Measurements from ENCODE around the gene ADAM12.
"Not testable (repeated sequence)": the region's sequence is repeated elsewhere in the genome, so short reads cannot be mapped to it uniquely, and the experiment has no call there.

DNA sequence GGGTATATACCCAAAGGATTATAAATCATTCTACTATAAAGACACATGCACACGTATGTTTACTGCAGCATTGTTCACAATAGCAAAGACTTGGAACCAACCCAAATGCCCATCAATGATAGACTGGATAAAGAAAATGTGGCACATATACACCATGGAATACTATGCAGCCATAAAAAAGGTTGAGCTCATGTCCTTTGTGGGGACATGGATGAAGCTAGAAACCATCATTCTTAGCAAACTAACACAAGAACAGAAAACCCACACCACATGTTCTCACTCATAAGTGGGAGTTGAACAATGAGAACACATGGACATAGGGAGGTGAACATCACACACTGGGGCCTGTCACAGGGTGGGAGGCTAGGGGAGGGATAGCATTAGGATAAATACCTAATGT, 215.5 kb downstream of the ADAM12 start:
- TF ChIP-seq POLR2A (IDR thresholded peaks at IDR 0.05) = not testable (repeated sequence)
- TF ChIP-seq, protein P1, sequence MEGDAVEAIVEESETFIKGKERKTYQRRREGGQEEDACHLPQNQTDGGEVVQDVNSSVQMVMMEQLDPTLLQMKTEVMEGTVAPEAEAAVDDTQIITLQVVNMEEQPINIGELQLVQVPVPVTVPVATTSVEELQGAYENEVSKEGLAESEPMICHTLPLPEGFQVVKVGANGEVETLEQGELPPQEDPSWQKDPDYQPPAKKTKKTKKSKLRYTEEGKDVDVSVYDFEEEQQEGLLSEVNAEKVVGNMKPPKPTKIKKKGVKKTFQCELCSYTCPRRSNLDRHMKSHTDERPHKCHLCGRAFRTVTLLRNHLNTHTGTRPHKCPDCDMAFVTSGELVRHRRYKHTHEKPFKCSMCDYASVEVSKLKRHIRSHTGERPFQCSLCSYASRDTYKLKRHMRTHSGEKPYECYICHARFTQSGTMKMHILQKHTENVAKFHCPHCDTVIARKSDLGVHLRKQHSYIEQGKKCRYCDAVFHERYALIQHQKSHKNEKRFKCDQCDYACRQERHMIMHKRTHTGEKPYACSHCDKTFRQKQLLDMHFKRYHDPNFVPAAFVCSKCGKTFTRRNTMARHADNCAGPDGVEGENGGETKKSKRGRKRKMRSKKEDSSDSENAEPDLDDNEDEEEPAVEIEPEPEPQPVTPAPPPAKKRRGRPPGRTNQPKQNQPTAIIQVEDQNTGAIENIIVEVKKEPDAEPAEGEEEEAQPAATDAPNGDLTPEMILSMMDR (IDR thresholded peaks at IDR 0.05) = not testable (repeated sequence)

Measured in uterus (tissue), 2 donors.